NOMO-1 treated with dmso at 0.1 percent for 144 hours (cell line): ENCODE measurements around the gene NTNG2.

Experiments used
- DNase-seq: peaks from one replicate; lab custom pipeline; 2025; ENCODE audit not compliant: unreplicated experiment; lab: John Stamatoyannopoulos, UW

The NTNG2 gene

GRCh38 chr9:132169672-132170392 lies 8.0 kb downstream of the NTNG2 start:
- no peak for DNase-seq

- DNase-seq, result no peak
Observed at GRCh38 chr9:132171702-132172101, 9.8 kb downstream of the NTNG2 start.

- no peak for DNase-seq
Observed at GRCh38 chr9:132172185-132172584, 10.3 kb downstream of the NTNG2 start.

- DNase-seq, result no peak
Observed at GRCh38 chr9:132175431-132175830, 13.6 kb downstream of the NTNG2 start.

GRCh38 chr9:132176338-132176737 lies 14.5 kb downstream of the NTNG2 start:
- no peak for DNase-seq

GRCh38 chr9:132181796-132182313 lies 20.0 kb downstream of the NTNG2 start:
- no peak for DNase-seq

- no peak for DNase-seq
Observed at GRCh38 chr9:132182314-132183091, 20.6 kb downstream of the NTNG2 start.

- DNase-seq, result no peak
Observed at GRCh38 chr9:132183134-132183533, 21.3 kb downstream of the NTNG2 start.

- DNase-seq, result no peak
Observed at GRCh38 chr9:132183715-132184114, 21.9 kb downstream of the NTNG2 start.

GRCh38 chr9:132184124-132184523 lies 22.3 kb downstream of the NTNG2 start:
- no peak for DNase-seq

- no peak for DNase-seq
Observed at GRCh38 chr9:132185073-132186009, 23.5 kb downstream of the NTNG2 start.

GRCh38 chr9:132187121-132187620 lies 25.3 kb downstream of the NTNG2 start:
- DNase-seq, result no peak

- DNase-seq, result no peak
Observed at GRCh38 chr9:132190966-132191365, 29.1 kb downstream of the NTNG2 start.

GRCh38 chr9:132192728-132193127 lies 30.9 kb downstream of the NTNG2 start:
- no peak for DNase-seq

- DNase-seq, result no peak
Observed at GRCh38 chr9:132193227-132194124, 31.6 kb downstream of the NTNG2 start.

GRCh38 chr9:132194508-132194907 lies 32.6 kb downstream of the NTNG2 start:
- DNase-seq, result no peak

- DNase-seq, result no peak
Observed at GRCh38 chr9:132197315-132197714, 35.5 kb downstream of the NTNG2 start.

GRCh38 chr9:132197856-132198550 lies 36.1 kb downstream of the NTNG2 start:
- DNase-seq, result no peak

- no peak for DNase-seq
Observed at GRCh38 chr9:132199056-132199455, 37.2 kb downstream of the NTNG2 start.
